Measurements from ENCODE around the gene NAIF1.
A peak's percentile ranks its signal among the peaks of the same experiment; 100 is the strongest.
"Not testable (repeated sequence)": the region's sequence is repeated elsewhere in the genome, so short reads cannot be mapped to it uniquely, and the experiment has no call there.

The NAIF1 gene

GRCh38 chr9:128082151-128082550 is 15.0 kb upstream of the NAIF1 start:
- DNase-seq: no peak

GRCh38 chr9:128081056-128081455 is 13.9 kb upstream of the NAIF1 start:
- DNase-seq: peak in 1 of 2 experiments; percentile 73

DNA sequence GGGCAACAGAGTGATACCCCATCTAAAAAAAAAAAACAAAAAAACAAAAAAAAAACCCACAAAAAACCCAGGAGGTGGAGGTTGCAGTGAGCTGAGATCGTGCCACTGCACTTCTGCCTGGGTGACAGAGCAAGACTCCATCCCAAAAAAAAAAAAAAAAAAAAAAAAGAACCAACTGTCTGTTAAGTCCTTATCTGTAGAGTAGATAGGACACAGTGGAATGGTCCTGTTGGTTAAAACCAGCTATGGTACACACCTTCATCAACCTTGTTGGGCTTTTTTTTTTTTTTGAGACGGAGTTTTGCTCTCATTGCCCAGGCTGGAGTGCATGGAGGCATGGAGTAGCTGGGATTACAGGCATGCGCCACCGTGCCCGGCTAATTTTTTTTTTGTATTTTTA is 13.1 kb upstream of the NAIF1 start:
- DNase-seq: no peak

DNA sequence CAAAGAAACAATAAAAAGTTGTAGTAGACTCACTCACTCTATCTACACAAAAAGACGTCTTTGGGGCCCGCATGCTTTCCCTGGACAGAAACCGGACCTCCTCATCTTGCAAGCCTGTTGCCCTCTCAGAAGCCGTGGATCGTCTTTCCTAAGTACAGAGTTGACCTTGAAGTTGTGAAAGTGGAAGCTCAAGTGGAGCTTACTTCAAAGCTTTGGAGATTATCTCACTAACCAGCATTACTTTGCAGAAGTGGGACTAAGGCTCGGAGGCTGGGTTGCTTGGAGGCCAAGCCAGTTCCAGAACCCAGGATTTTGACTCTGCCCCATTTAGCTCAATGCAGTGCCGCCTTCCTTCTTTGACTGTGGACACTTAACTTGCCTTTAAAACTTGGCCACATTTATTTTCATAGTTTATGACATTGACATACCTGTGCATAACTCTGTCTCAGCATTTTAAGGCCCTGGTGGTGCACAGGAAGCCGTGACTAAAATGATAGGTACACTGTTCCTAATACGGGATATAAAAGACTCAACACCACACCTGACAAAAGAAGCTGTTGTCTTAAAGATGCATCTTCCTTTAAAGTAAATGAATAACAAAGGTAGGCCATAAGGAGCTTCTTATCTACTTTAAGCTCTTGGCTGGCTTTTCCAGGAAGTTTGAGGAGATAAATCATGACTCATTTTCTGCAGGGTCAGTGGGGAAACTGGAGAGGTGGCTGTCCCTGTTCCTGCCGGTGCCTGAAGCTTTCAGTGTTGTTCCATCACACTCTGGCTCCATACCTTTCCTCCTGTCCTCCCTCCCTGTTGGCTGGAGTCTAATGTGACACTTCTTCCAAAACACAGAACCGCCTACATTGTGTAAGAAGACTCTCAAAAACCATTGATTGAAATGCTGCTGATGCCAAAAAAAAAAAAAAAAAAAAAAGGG is 11.6 kb upstream of the NAIF1 start:
- no peak for DNase-seq

GRCh38 chr9:128077847-128078503 is 10.9 kb upstream of the NAIF1 start:
- DNase-seq: no peak

DNA sequence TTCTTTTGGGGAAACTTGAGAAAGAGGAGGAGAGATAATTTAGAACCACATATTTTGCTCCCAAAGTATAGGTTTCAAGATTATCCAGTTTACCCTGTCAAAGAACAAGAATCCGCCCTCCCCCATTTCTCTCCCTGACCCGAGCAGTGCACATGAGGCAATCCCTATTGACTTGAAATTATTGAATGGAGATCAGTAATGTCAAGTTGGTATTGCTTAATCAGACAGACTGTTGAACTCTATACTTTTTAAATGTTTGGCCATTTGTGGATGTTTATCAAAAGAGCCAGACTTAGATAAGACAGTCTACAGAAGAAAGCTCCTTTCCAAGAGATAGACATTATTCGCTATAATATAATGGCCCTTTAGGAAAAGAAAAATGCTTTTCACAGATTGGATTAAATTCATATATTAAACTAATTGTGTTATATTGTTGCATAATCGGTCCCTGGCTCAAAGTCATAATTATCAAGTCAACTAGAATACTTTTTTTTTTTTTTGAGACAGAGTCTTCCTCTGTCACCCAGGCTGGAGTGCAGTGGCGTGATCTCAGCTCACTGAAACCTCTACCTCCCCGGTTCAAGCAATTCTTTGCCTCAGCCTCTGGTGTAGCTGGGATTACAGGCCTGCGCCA is 6.2 kb upstream of the NAIF1 start:
- no peak for DNase-seq

GRCh38 chr9:128072144-128073021 is 5.3 kb upstream of the NAIF1 start:
- peak; percentile 29 to 69 for DNase-seq

DNA sequence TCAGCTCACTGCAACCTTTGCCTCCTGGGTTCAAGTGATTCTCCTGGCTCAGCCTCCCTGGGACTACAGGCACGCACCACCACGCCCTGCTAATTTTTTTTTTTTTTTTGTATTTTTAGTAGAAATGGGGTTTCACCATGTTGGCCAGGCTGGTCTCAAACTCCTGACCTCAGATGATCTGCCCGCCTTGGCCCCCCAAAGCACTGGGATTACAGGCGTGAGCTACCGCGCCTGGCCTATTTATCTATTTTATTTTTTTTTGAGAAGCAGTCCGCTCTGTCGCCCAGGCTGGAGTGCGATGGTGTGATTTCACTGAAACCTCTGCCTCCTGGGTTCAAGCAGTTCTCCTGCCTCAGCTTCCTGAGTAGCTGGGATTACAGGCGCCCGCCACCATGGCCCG is 4.4 kb upstream of the NAIF1 start:
- DNase-seq: not testable (repeated sequence)

GRCh38 chr9:128070874-128071273 is 3.8 kb upstream of the NAIF1 start:
- no peak for DNase-seq

- DNase-seq: peak in 1 of 2 experiments; percentile 40
These were observed 1.5 kb upstream of the NAIF1 start for GRCh38 chr9:128068386-128069205.

GRCh38 chr9:128067645-128068385 is 695 bp upstream of the NAIF1 start, which contains the start of gene SLC25A25:
Gene SLC25A25, plus strand, starts transcription at chr9:128068232. Its CDS starts 88 bp downstream, at chr9:128068320.
- DNase-seq: peak; percentile 100

DNA sequence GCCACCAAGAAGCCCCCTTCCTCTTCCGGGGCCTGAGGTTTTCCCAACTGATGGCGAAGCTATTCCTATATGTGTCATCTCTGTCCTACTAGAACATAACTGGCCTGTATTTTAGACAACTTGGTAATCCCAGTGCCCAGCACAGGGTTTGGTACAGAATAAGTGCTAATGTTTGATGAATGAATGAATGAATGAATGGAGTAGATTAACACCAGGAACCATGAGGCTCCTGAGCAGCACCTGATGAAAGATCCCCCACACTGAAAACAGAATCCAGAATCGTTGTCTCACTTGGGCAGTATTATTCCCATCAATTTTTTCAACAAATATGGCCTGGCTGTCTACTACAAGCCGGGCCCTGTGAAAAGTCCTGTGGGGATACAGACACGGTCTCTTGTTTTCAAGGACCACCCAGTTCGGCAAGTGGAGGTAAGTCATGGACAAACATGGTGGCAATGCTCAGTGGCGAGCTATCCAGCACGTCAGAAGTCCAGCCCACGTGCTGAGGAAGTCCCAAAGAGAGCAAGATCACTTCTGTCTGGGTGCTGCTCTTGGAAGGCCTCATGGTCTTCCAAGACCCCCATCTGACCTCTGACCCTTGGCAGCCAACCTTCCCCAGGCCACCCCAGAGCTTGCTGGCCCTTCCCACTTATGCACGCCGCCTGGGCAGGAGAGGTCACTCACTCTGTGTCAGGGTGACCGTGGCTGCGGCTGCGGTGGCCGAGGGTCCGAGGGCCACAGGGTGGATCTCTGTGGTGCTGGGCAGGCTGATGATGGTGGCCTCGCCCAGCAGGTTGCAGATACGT is 1.0 kb downstream of the NAIF1 start:
- DNase-seq: no peak

DNA sequence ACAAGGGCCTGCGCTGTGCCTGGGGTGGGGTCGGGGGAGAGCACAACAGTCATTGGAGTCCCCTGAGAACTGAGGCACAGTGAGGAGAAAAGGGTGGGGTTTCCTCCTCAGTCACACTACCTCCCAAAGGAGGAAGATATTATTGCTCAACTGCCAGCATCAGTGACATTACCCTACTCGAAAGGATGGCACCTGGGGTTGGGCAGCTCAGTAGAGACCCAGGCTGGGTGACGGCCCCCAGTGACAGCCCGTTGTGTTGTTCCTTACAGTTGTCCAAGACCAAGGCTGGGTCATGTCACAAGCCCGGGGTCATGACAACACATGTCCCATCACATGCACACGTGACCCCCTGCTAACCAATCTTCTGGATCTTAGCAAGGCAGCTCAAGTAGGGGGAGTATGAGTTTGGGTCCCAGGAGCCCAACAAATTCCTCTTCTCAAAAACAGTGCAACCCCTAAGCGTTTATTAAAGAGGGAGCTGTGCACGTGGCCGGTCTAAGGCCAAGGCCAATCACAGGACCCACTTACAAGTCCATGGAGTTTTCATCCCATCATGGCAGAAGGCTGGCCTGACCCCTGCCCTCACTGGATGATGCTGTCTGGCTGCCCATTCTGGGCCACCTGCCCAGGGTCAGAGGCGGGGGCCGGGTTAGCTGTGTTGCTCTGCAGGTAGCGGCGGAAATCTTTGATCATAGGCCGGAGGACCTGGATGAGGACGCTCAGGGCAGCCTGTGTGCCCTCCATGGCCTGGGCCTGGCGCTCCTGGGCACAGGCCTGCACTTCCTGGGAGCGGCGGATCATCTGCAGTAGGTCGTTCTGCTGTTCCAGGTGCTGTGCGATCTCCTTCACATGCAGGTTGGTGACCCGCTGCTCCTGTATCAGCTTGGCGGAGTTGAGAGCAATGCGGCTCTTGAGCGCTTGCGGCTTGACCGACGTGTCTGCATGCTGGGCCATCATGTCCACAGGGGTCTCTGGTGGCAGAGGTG is 4.0 kb downstream of the NAIF1 start:
- DNase-seq: no peak

DNA sequence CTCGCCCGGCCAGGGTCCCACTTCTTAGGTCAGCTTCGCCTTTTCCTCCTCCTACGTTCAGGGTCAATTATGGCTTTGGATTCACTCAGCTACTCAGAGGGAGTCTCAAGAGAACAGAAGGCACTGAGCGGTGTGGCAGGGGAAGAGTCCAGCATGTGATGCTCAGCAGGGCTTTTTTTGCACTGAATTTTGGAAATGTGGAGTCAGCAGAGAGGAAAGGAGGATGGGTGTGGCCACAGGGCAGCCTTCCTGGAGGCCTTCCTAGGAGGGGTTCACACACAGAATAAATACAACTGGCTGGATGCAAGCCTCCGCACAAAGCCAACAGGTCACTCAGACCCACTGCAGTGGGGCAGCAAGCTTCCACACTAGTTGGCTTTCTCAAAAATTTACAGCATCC is 4.8 kb downstream of the NAIF1 start:
- DNase-seq: no peak

- no peak for DNase-seq
These were observed 5.7 kb downstream of the NAIF1 start for GRCh38 chr9:128061275-128061960.

- DNase-seq: no peak
These were observed 7.6 kb downstream of the NAIF1 start for GRCh38 chr9:128059365-128059983.

DNA sequence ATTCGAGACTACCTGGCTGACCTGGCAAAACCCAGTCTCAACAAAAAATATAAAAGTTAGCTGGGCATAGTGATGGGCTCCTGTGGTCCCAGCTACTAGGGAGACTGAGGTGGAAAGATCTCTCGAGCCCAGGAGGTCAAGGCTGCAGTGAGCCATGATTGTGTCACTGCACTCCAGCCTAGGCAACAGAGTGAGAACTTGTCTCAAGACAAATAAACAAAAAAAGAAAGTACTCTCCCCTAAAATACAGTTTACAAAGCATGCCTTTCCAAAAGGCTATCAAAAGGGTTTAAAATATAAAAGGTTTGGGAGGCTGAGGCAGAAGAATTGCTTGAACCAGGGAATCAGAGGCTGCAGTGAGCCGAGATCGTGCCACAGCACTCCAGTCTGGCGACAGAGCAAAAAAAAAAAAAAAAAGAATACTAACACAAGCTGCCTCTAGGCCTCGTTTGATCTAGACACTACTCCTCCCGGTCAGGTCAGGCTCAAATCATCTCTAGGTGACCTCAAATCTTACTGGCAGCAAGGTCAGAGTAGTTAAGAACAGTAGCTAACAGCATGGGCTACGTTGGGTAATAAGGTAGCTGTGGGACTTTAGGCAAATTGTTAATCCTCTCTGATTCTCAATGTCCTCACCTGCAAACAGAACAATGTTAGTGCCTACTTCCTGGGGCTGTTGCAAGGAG is 9.3 kb downstream of the NAIF1 start:
- no peak for DNase-seq
